HG03025 (cell line): ENCODE measurements around the gene RBM11.

Experiments
- ATAC-seq: cut with Tn5 transposase; IDR thresholded peaks from one replicate; pipeline ENCODE4 v1.9.1; 2021; ENCODE audit warnings: mild to moderate bottlenecking, moderate library complexity; ENCODE audit not compliant: unreplicated experiment, low FRiP score

The RBM11 gene

GRCh38 chr21:14267076-14267475 is 51.1 kb downstream of the RBM11 start:
- no peak for ATAC-seq

- no peak for ATAC-seq
Measured at GRCh38 chr21:14270631-14271030, 54.7 kb downstream of the RBM11 start.

DNA sequence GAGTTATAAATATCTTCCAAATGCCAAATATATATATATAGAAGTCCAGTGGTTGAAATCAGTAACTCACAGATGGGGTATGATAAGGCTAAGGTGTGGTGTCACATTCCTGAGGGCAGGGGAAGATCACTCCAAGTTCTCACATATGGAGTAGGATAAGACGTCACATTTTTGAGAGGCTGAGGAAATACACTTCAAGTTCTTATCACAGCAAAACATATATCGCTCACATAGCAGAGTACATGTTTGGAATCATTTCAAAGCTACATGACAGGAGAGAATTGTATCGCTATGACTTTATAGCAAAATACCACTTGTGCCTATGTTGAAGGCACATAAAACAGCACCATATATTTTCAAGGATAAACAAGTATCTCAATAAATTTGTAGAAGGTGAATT is 55.1 kb downstream of the RBM11 start:
- no peak for ATAC-seq

GRCh38 chr21:14271641-14272040 is 55.7 kb downstream of the RBM11 start:
- no peak for ATAC-seq

DNA sequence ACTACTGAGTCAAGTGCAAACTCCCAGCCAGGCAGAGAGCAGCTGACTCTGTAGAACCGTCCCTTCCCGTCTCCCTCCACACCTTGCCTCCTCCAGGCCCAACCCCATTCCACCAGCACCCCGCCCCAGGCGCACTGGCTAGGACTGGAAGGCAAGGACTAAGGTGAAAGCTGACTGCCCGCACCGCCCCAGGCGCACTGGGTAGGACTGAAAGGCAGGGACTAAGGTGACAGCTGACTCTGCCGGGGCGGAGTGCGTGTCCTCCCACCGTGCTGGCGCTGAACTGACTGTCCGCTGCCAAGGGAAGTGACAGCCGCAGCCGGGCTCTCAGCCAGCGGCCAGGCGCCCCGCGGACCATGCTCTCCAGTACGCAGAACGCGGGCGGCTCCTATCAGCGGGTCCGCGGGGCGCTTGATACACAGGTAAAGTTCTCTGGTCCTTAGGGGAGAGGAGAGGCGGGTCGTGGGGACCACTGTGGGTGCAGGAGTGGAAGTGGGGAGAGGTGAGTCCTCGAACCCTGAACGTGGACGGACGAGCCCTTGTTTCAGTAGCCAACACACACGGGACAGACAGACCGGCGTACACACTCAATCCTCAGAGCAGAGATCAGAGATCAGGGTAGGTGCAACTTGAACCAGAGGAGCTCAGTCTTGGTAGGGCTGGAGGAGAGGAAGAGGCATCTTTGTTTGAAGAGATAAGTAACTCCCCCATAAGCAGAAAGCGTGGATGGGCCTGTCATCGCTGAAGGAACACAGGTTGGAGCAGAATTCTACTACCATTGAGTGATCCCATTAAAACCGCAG is 58.0 kb downstream of the RBM11 start:
- ATAC-seq: no peak

GRCh38 chr21:14275702-14276205 is 59.8 kb downstream of the RBM11 start:
- no peak for ATAC-seq
